Amygdala (tissue), 56 donors: ENCODE results near the gene PPRC1.
A peak's percentile ranks its signal among the peaks of the same experiment; 100 is the strongest.

Experiments used
- DNase-seq, 56 donors: peaks; one replicate each; lab custom pipeline; 2025; lab: John Stamatoyannopoulos, UW

The PPRC1 gene

GRCh38 chr10:102146971-102147428, 14.2 kb downstream of the PPRC1 start:
- no peak for DNase-seq

- no peak for DNase-seq
These were observed 14.7 kb downstream of the PPRC1 start for GRCh38 chr10:102147561-102147960.

- DNase-seq: no peak
These were observed 15.4 kb downstream of the PPRC1 start for GRCh38 chr10:102148275-102148674.

GRCh38 chr10:102150970-102151773, 18.3 kb downstream of the PPRC1 start:
- no peak for DNase-seq

- DNase-seq: peak; percentile 66 to 99 (median 95)
These were observed 19.1 kb downstream of the PPRC1 start, which contains the start of gene NOLC1 for GRCh38 chr10:102151774-102152544. TSS of gene NOLC1 (plus strand) at chr10:102152389. CDS start at chr10:102152411, 22 bp downstream.

GRCh38 chr10:102152545-102152890, 19.7 kb downstream of the PPRC1 start:
- DNase-seq: peak in 3 of 56 donors; percentile 26 to 50 (median 42)

- DNase-seq: no peak
These were observed 20.3 kb downstream of the PPRC1 start for GRCh38 chr10:102153093-102153620.

GRCh38 chr10:102154466-102155116, 21.8 kb downstream of the PPRC1 start:
- DNase-seq: no peak

- no peak for DNase-seq
These were observed 24.4 kb downstream of the PPRC1 start for GRCh38 chr10:102157224-102157623.

- no peak for DNase-seq
These were observed 26.3 kb downstream of the PPRC1 start for GRCh38 chr10:102159051-102159597.

- no peak for DNase-seq
These were observed 27.0 kb downstream of the PPRC1 start for GRCh38 chr10:102159831-102160230.

- no peak for DNase-seq
These were observed 30.6 kb downstream of the PPRC1 start for GRCh38 chr10:102163342-102163989.

GRCh38 chr10:102167861-102168260, 35.0 kb downstream of the PPRC1 start:
- DNase-seq: no peak

GRCh38 chr10:102170602-102171001, 37.8 kb downstream of the PPRC1 start:
- no peak for DNase-seq

- no peak for DNase-seq
These were observed 39.4 kb downstream of the PPRC1 start for GRCh38 chr10:102172288-102172687.

- DNase-seq: peak in 2 of 56 donors; percentile 6 to 9
These were observed 42.6 kb downstream of the PPRC1 start for GRCh38 chr10:102175415-102175814.

- DNase-seq: peak in 5 of 56 donors; percentile 19 to 45 (median 29)
These were observed 51.8 kb downstream of the PPRC1 start for GRCh38 chr10:102184606-102185005.

GRCh38 chr10:102185272-102185671, 52.4 kb downstream of the PPRC1 start:
- DNase-seq: no peak

- DNase-seq: peak in 3 of 56 donors; percentile 5 to 22 (median 13)
These were observed 53.1 kb downstream of the PPRC1 start for GRCh38 chr10:102185811-102186527.
